ENCODE data around the gene TRANK1.

Gene TRANK1

GRCh38 chr3:36786921-36787890 lies 157.6 kb downstream of the TRANK1 start (continued):
- TF ChIP-seq ZNF530 (tag by site-specific recombination; IDR thresholded peaks at IDR 0.05; ENCODE audit: low read depth) (no peak), ZNF114 (tag by site-specific recombination; IDR thresholded peaks at IDR 0.05) (no peak)
- TF ChIP-seq, protein P1, sequence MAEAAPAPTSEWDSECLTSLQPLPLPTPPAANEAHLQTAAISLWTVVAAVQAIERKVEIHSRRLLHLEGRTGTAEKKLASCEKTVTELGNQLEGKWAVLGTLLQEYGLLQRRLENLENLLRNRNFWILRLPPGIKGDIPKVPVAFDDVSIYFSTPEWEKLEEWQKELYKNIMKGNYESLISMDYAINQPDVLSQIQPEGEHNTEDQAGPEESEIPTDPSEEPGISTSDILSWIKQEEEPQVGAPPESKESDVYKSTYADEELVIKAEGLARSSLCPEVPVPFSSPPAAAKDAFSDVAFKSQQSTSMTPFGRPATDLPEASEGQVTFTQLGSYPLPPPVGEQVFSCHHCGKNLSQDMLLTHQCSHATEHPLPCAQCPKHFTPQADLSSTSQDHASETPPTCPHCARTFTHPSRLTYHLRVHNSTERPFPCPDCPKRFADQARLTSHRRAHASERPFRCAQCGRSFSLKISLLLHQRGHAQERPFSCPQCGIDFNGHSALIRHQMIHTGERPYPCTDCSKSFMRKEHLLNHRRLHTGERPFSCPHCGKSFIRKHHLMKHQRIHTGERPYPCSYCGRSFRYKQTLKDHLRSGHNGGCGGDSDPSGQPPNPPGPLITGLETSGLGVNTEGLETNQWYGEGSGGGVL (tag by site-specific recombination; IDR thresholded peaks at IDR 0.05), result no peak

GRCh38 chr3:36784138-36784635 lies 160.7 kb downstream of the TRANK1 start:
- H3K36me3 ChIP-seq (ENCODE audit: control insufficient read depth in 2 of 2, insufficient read depth in 1 of 2, low read length in 2 of 2), result no peaks in the 10 kb centered on the region
- no peak for TF ChIP-seq OSR2 (tag by site-specific recombination; IDR thresholded peaks at IDR 0.05)
- no peak for TF ChIP-seq ATF2 (tag by site-specific recombination; IDR thresholded peaks at IDR 0.05; ENCODE audit: low read depth)
- no peak for TF ChIP-seq ZNF239 (tag by site-specific recombination; IDR thresholded peaks at IDR 0.05)
- no peak for TF ChIP-seq ZNF529 (tag by site-specific recombination; IDR thresholded peaks at IDR 0.05; ENCODE audit: insufficient replicate concordance)
- no peak for TF ChIP-seq ZNF433 (tag by site-specific recombination; IDR thresholded peaks at IDR 0.05; ENCODE audit: low read depth)
- TF ChIP-seq WT1 (tag by site-specific recombination; IDR thresholded peaks at IDR 0.05), result no peak
- TF ChIP-seq ZNF639 (tag by site-specific recombination; IDR thresholded peaks at IDR 0.05), result no peak
- no peak for TF ChIP-seq REPIN1 (tag by site-specific recombination; IDR thresholded peaks at IDR 0.05; ENCODE audit: low read depth)
- TF ChIP-seq ZNF404 (tag by site-specific recombination; IDR thresholded peaks at IDR 0.05), result no peak
- H3K9me3 ChIP-seq (ENCODE audit: control insufficient read depth, insufficient read depth, low read depth, low read length), result no peaks in the 10 kb centered on the region
- CTCF ChIA-PET, result interaction anchor here (0.6 to 1.6 kb wide), 2 partner anchors 175 to 519 kb away, joined by 3 read pairs; no protein-coding TSS in a partner anchor
- H3K27ac ChIP-seq (ENCODE audit: extremely low read depth, low read depth, low read length), result no peak overlapping the region
- H3K4me1 ChIP-seq (ENCODE audit: control insufficient read depth, insufficient read depth, low read length), result no peaks in the 10 kb centered on the region
- POLR2A ChIA-PET, result no interaction called here
- H3K4me3 ChIP-seq (ENCODE audit: low read depth, low read length), result no peak overlapping the region

GRCh38 chr3:36777424-36778218 lies 167.2 kb downstream of the TRANK1 start:
- ChIA-PET POLR2A (no interaction called here), CTCF (interaction anchor here (0.6 kb wide), 1 partner anchor 90 kb away, joined by 11 read pairs; no protein-coding TSS in a partner anchor)
- H3K36me3 ChIP-seq (ENCODE audit: control insufficient read depth in 2 of 2, insufficient read depth in 1 of 2, low read length in 2 of 2), result no peaks in the 10 kb centered on the region
- no peak overlapping the region for H3K4me3 ChIP-seq (ENCODE audit: low read depth, low read length)
- no peaks in the 10 kb centered on the region for H3K9me3 ChIP-seq (ENCODE audit: control insufficient read depth, insufficient read depth, low read depth, low read length)
- H3K4me1 ChIP-seq (ENCODE audit: control insufficient read depth, insufficient read depth, low read length), result no peaks in the 10 kb centered on the region
- no peak overlapping the region for H3K27ac ChIP-seq (ENCODE audit: extremely low read depth, low read depth, low read length)
- TF ChIP-seq GLI2 (tag by site-specific recombination; IDR thresholded peaks at IDR 0.05; ENCODE audit: borderline replicate concordance, low read depth), result no peak
- TF ChIP-seq, protein P2, sequence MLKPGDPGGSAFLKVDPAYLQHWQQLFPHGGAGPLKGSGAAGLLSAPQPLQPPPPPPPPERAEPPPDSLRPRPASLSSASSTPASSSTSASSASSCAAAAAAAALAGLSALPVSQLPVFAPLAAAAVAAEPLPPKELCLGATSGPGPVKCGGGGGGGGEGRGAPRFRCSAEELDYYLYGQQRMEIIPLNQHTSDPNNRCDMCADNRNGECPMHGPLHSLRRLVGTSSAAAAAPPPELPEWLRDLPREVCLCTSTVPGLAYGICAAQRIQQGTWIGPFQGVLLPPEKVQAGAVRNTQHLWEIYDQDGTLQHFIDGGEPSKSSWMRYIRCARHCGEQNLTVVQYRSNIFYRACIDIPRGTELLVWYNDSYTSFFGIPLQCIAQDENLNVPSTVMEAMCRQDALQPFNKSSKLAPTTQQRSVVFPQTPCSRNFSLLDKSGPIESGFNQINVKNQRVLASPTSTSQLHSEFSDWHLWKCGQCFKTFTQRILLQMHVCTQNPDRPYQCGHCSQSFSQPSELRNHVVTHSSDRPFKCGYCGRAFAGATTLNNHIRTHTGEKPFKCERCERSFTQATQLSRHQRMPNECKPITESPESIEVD (tag by site-specific recombination; IDR thresholded peaks at IDR 0.05), result no peak
- no peak for TF ChIP-seq ZNF629 (tag by site-specific recombination; IDR thresholded peaks at IDR 0.05)
- TF ChIP-seq WT1 (tag by site-specific recombination; IDR thresholded peaks at IDR 0.05), result no peak
- no peak for TF ChIP-seq MZF1 (tag by site-specific recombination; IDR thresholded peaks at IDR 0.05; ENCODE audit: borderline replicate concordance)
- no peak for TF ChIP-seq TCF7L2 (IDR thresholded peaks at IDR 0.05; ENCODE audit: borderline replicate concordance, low read depth, low read length)
- no peak for TF ChIP-seq SP2 (tag by site-specific recombination; IDR thresholded peaks at IDR 0.05)
- no peak for TF ChIP-seq ZNF626 (tag by site-specific recombination; IDR thresholded peaks at IDR 0.05)
- no peak for TF ChIP-seq ZNF621 (tag by site-specific recombination; IDR thresholded peaks at IDR 0.05)
- TF ChIP-seq ZNF433 (tag by site-specific recombination; IDR thresholded peaks at IDR 0.05; ENCODE audit: low read depth), result no peak
- no peak for TF ChIP-seq ZNF692 (tag by site-specific recombination; IDR thresholded peaks at IDR 0.05)
- no peak for TF ChIP-seq ZNF157 (tag by site-specific recombination; IDR thresholded peaks at IDR 0.05)

All from HEK293 (cell line).